Liver (tissue), 9 donors: Measurements from ENCODE around the gene TPRN. TPM values are rescaled to one million over a fixed set of nuclear protein-coding genes. Genes with fewer than 3 reads are reported as not detected.

Source experiments
- DNase-seq: peaks from one replicate; pipeline ENCODE4 v3.0.0-alpha.2; 2017; ENCODE audit warnings: low spot score
- H3K27ac ChIP-seq, 2 donors: one replicate each; pipeline ENCODE4 v1.7.0; 2013; ENCODE audit warnings: inconsistent platforms in 2 of 2, low read length in 2 of 2, control low read depth in 1 of 2, low read depth in 1 of 2, mild to moderate bottlenecking in 1 of 2
- H3K27me3 ChIP-seq, 4 donors: one replicate each; pipeline versions ENCODE4 v1.6.1 to v1.7.0; 2013; ENCODE audit warnings: low read length in 3 of 4, inconsistent platforms in 1 of 4, mild to moderate bottlenecking in 1 of 4, moderate library complexity in 1 of 4; ENCODE audit not compliant: control insufficient read depth in 4 of 4, insufficient read depth in 4 of 4
- H3K36me3 ChIP-seq, 4 donors: one replicate each; pipeline versions ENCODE4 v1.6.1 to v1.7.0; 2013; ENCODE audit warnings: low read length in 3 of 4, mild to moderate bottlenecking in 3 of 4, low read depth in 1 of 4, moderate library complexity in 1 of 4; ENCODE audit not compliant: control insufficient read depth in 4 of 4, insufficient read depth in 3 of 4
- H3K4me1 ChIP-seq, 4 donors: one replicate each; pipeline versions ENCODE4 v1.6.1 to v1.7.0; 2013; ENCODE audit warnings: low read length in 3 of 4, mild to moderate bottlenecking in 3 of 4, moderate library complexity in 1 of 4; ENCODE audit not compliant: control insufficient read depth in 4 of 4, insufficient read depth in 4 of 4
- H3K4me3 ChIP-seq, 3 donors: one replicate each; pipeline versions ENCODE4 v1.6.1 to v1.7.0; 2013; ENCODE audit warnings: low read length in 3 of 3, control low read depth in 1 of 3, low read depth in 1 of 3, mild to moderate bottlenecking in 1 of 3
- H3K9ac ChIP-seq, 2 donors: one replicate each; pipeline ENCODE4 v1.7.0; 2013; ENCODE audit warnings: low read length in 2 of 2, mild to moderate bottlenecking in 2 of 2, moderate library complexity in 2 of 2, control low read depth in 1 of 2, low read depth in 1 of 2
- H3K9me3 ChIP-seq, 4 donors: one replicate each; pipeline versions ENCODE4 v1.6.1 to v1.7.0; 2013; ENCODE audit warnings: low read length in 3 of 4; ENCODE audit not compliant: control insufficient read depth in 4 of 4
- EGR1 ChIP-seq, 2 donors: IDR thresholded peaks; 2 replicates each; pipeline ENCODE4 v1.6.1; 2016 to 2018; ENCODE audit warnings: antibody characterized with exemption in 2 of 2, low read depth in 2 of 2
- FOXA1 ChIP-seq: IDR thresholded peaks from 2 replicates; pipeline ENCODE4 v1.6.1; 2016; ENCODE audit warnings: antibody characterized with exemption
- GABPA ChIP-seq, 2 donors: IDR thresholded peaks in 1 of 2; conservative IDR thresholded peaks in 1 of 2; 2 replicates each; pipeline ENCODE4 v1.6.1; 2016; ENCODE audit warnings: antibody characterized with exemption in 2 of 2, mild to moderate bottlenecking in 1 of 2, moderate library complexity in 1 of 2
- HNF4A ChIP-seq, 2 donors: conservative IDR thresholded peaks; 2 replicates each; pipeline ENCODE4 v1.6.1; 2016; ENCODE audit warnings: antibody characterized with exemption in 2 of 2, mild to moderate bottlenecking in 2 of 2
- HNF4G ChIP-seq: IDR thresholded peaks from 2 replicates; pipeline ENCODE4 v1.6.1; 2016; ENCODE audit warnings: antibody characterized with exemption
- JUND ChIP-seq, 2 donors: IDR thresholded peaks; 2 replicates each; pipeline ENCODE4 v1.6.1; 2016; ENCODE audit warnings: antibody characterized with exemption in 2 of 2
- NR2F2 ChIP-seq: IDR thresholded peaks from 2 replicates; pipeline ENCODE4 v1.6.1; 2016; ENCODE audit warnings: antibody characterized with exemption
- RAD21 ChIP-seq, 2 donors: IDR thresholded peaks; 2 replicates each; pipeline ENCODE4 v1.6.1; 2016; ENCODE audit warnings: antibody characterized with exemption in 2 of 2, mild to moderate bottlenecking in 2 of 2
- RXRA ChIP-seq, 2 donors: IDR thresholded peaks; 2 replicates each; pipeline ENCODE4 v1.6.1; 2017 to 2018; ENCODE audit warnings: antibody characterized with exemption in 2 of 2, mild to moderate bottlenecking in 1 of 2
- SP1 ChIP-seq: IDR thresholded peaks from 2 replicates; pipeline ENCODE4 v1.6.1; 2018; ENCODE audit warnings: antibody characterized with exemption, mild to moderate bottlenecking
- TAF1 ChIP-seq: conservative IDR thresholded peaks from 2 replicates; pipeline ENCODE4 v1.6.1; 2016; ENCODE audit warnings: antibody characterized with exemption, mild to moderate bottlenecking
- YY1 ChIP-seq: IDR thresholded peaks from 2 replicates; pipeline ENCODE4 v1.6.1; 2016; ENCODE audit warnings: antibody characterized with exemption, mild to moderate bottlenecking
- WGBS: extraction: QIAGEN DNeasy Blood & Tissue Kit; methylation state at CpG from one replicate; pipeline ENCODE4 v1.1.7; 2013; 5-methylcytosine and 5-hydroxymethylcytosine counted together
- polyA plus RNA-seq, 2 donors: library from polyadenylated mRNA; stranded (reverse) in 1 of 2; unstranded in 1 of 2; fragments of 200-250 nt in 1 of 2; fragments of >200 nt in 1 of 2; fragmentation: Nextera tagmentation in 1 of 2; extraction: Ambion mirVana in 1 of 2; gene quantifications; one replicate each; pipeline versions ENCODE4 v1.2.1 to v1.2.3, GENCODE V29; 2013 to 2015
- total RNA-seq, 2 donors: library from RNA; depleted of rRNA; stranded (reverse); fragments of >200 nt; gene quantifications; one replicate each; pipeline ENCODE4 v1.2.3, GENCODE V29; 2014
- TF ChIP-seq, protein P1 (sequence below): IDR thresholded peaks from 2 replicates; pipeline ENCODE4 v1.6.1; 2016; ENCODE audit warnings: antibody characterized with exemption
- TF ChIP-seq, protein P2 (sequence below): IDR thresholded peaks from 2 replicates; pipeline ENCODE4 v1.6.1; 2016; ENCODE audit warnings: antibody characterized with exemption
- TF ChIP-seq, protein P3 (sequence below): fragments of 150-350 bp; IDR thresholded peaks from 2 replicates; pipeline ENCODE4 v1.5.1; 2017; ENCODE audit warnings: improper control_type of control experiment, low read depth, low read length; ENCODE audit not compliant: missing input control
- TF ChIP-seq, protein P4 (sequence below): IDR thresholded peaks from 2 replicates; pipeline ENCODE4 v1.6.1; 2016; ENCODE audit warnings: antibody characterized with exemption
- TF ChIP-seq, protein P5 (sequence below): IDR thresholded peaks from 2 replicates; pipeline ENCODE4 v1.6.1; 2016; ENCODE audit warnings: antibody characterized with exemption, mild to moderate bottlenecking
- donor health status: healthy.
- donor health status: healthy.
- donor health status: healthy.
- donor health status: healthy.
- donor health status: healthy.

Gene TPRN
- total and polyA plus RNA-seq, 4 donors = 5.4 to 20.1 (median 11.1) TPM

- WGBS = 13% methylated on average over 31 of the region's 31 CpGs
- H3K4me3 ChIP-seq = no peak overlapping the region
- H3K27me3 ChIP-seq = no peaks in the 10 kb centered on the region
- peak; percentile 92 for DNase-seq
- TF ChIP-seq, protein P1, sequence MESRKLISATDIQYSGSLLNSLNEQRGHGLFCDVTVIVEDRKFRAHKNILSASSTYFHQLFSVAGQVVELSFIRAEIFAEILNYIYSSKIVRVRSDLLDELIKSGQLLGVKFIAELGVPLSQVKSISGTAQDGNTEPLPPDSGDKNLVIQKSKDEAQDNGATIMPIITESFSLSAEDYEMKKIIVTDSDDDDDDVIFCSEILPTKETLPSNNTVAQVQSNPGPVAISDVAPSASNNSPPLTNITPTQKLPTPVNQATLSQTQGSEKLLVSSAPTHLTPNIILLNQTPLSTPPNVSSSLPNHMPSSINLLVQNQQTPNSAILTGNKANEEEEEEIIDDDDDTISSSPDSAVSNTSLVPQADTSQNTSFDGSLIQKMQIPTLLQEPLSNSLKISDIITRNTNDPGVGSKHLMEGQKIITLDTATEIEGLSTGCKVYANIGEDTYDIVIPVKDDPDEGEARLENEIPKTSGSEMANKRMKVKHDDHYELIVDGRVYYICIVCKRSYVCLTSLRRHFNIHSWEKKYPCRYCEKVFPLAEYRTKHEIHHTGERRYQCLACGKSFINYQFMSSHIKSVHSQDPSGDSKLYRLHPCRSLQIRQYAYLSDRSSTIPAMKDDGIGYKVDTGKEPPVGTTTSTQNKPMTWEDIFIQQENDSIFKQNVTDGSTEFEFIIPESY = no peak
- TF ChIP-seq HNF4G (no peak), NR2F2 (no peak), RAD21 (IDR thresholded peaks at IDR 0.05) (peak; percentile 89 to 93)
- TF ChIP-seq, protein P2, sequence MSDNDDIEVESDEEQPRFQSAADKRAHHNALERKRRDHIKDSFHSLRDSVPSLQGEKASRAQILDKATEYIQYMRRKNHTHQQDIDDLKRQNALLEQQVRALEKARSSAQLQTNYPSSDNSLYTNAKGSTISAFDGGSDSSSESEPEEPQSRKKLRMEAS = no peak
- TF ChIP-seq, protein P3, sequence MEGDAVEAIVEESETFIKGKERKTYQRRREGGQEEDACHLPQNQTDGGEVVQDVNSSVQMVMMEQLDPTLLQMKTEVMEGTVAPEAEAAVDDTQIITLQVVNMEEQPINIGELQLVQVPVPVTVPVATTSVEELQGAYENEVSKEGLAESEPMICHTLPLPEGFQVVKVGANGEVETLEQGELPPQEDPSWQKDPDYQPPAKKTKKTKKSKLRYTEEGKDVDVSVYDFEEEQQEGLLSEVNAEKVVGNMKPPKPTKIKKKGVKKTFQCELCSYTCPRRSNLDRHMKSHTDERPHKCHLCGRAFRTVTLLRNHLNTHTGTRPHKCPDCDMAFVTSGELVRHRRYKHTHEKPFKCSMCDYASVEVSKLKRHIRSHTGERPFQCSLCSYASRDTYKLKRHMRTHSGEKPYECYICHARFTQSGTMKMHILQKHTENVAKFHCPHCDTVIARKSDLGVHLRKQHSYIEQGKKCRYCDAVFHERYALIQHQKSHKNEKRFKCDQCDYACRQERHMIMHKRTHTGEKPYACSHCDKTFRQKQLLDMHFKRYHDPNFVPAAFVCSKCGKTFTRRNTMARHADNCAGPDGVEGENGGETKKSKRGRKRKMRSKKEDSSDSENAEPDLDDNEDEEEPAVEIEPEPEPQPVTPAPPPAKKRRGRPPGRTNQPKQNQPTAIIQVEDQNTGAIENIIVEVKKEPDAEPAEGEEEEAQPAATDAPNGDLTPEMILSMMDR = peak; percentile 100
- no peaks in the 10 kb centered on the region for H3K36me3 ChIP-seq
- no peaks in the 10 kb centered on the region for H3K9me3 ChIP-seq
- no peak overlapping the region for H3K27ac ChIP-seq
- H3K9ac ChIP-seq = no peak overlapping the region
- H3K4me1 ChIP-seq = peaks cover 5 to 26% (median 8%) of the 10 kb centered on the region in 4 donors
These were observed 35.8 kb upstream of the TPRN start for GRCh38 chr9:137236238-137236935.

- no peak overlapping the region for H3K4me3 ChIP-seq
- no peaks in the 10 kb centered on the region for H3K36me3 ChIP-seq
- peaks cover 5 to 26% (median 8%) of the 10 kb centered on the region in 4 donors for H3K4me1 ChIP-seq
- WGBS = 63% methylated on average over 35 of the region's 35 CpGs
- H3K9me3 ChIP-seq = no peaks in the 10 kb centered on the region
- no peaks in the 10 kb centered on the region for H3K27me3 ChIP-seq
- DNase-seq = no peak
- no peak overlapping the region for H3K9ac ChIP-seq
- no peak overlapping the region for H3K27ac ChIP-seq
- TF ChIP-seq RXRA (IDR thresholded peaks at IDR 0.05) = no peak
- TF ChIP-seq FOXA1 = no peak
- TF ChIP-seq RAD21 (IDR thresholded peaks at IDR 0.05) = no peak
- no peak for TF ChIP-seq JUND (IDR thresholded peaks at IDR 0.05)
- TF ChIP-seq YY1 = no peak
- TF ChIP-seq, protein P4, sequence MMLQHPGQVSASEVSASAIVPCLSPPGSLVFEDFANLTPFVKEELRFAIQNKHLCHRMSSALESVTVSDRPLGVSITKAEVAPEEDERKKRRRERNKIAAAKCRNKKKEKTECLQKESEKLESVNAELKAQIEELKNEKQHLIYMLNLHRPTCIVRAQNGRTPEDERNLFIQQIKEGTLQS = no peak
- TF ChIP-seq, protein P2 = no peak
- TF ChIP-seq TAF1 = no peak
- TF ChIP-seq, protein P3 = no peak
- TF ChIP-seq, protein P5, sequence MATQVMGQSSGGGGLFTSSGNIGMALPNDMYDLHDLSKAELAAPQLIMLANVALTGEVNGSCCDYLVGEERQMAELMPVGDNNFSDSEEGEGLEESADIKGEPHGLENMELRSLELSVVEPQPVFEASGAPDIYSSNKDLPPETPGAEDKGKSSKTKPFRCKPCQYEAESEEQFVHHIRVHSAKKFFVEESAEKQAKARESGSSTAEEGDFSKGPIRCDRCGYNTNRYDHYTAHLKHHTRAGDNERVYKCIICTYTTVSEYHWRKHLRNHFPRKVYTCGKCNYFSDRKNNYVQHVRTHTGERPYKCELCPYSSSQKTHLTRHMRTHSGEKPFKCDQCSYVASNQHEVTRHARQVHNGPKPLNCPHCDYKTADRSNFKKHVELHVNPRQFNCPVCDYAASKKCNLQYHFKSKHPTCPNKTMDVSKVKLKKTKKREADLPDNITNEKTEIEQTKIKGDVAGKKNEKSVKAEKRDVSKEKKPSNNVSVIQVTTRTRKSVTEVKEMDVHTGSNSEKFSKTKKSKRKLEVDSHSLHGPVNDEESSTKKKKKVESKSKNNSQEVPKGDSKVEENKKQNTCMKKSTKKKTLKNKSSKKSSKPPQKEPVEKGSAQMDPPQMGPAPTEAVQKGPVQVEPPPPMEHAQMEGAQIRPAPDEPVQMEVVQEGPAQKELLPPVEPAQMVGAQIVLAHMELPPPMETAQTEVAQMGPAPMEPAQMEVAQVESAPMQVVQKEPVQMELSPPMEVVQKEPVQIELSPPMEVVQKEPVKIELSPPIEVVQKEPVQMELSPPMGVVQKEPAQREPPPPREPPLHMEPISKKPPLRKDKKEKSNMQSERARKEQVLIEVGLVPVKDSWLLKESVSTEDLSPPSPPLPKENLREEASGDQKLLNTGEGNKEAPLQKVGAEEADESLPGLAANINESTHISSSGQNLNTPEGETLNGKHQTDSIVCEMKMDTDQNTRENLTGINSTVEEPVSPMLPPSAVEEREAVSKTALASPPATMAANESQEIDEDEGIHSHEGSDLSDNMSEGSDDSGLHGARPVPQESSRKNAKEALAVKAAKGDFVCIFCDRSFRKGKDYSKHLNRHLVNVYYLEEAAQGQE = no peak
- TF ChIP-seq, protein P1 = no peak
- no peak for TF ChIP-seq GABPA (IDR thresholded peaks at IDR 0.05 in 1 of 2, conservative IDR thresholded peaks at IDR 0.05 in 1 of 2)
- no peak for TF ChIP-seq HNF4A (conservative IDR thresholded peaks at IDR 0.05)
- no peak for TF ChIP-seq EGR1 (IDR thresholded peaks at IDR 0.05; ENCODE audit: low read depth in 2 of 2)
- no peak for TF ChIP-seq NR2F2
- no peak for TF ChIP-seq SP1
These were observed 35.1 kb upstream of the TPRN start for GRCh38 chr9:137235424-137236237.
